GM19468 (cell line): ENCODE results near the gene B3GNT3.

Experiments
- ATAC-seq: cut with Tn5 transposase; IDR thresholded peaks from one replicate; pipeline ENCODE4 v1.9.1; 2021; ENCODE audit warnings: mild to moderate bottlenecking, moderate library complexity, moderate number of reproducible peaks; ENCODE audit not compliant: unreplicated experiment; ENCODE audit errors: extremely low read depth

The B3GNT3 gene

DNA sequence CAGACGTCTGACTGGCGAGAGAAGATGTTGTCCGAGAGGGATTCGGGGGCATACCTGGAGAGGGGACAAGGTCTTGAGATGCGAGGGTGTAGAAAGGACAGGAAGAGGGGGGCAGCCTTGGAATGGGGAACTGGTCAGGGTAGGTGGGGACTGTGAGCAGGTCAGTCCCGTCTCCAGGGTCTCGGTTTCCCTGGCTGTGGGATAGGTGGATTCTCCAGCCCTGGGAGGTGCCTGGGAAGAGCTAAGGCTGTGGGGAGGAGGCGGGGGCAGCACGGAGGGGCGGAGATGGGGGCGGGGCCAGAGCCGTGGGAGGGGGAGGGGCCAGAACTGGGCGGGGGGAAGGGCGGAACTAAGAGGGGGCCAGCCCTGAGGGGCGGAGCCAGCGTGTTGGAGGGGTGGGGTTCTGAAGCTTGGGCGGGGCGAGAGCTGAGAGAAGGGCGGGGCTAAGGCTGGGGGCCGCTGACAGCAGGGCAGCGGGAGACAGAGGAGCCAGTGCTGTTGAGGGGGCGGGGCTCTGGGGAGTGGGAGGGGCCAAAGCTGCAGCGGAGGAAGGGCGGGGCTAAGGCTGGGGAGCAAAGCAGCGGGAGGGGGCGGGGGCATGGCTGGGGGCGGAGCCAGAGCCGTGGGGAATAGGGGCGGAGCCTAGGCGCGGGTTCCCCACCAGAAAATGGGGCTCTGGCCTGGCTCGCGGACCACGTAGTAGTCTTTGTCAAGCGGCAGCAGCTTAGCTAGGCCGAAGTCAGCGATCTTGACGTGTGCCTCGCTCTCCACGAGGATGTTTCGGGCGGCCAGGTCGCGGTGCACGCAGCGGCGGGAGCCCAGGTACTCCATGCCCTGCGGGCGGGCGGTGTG, 35.9 kb downstream of the B3GNT3 start:
- ATAC-seq, result no peak

GRCh38 chr19:17831419-17831888, 36.5 kb downstream of the B3GNT3 start:
- no peak for ATAC-seq

GRCh38 chr19:17832443-17833208, 37.7 kb downstream of the B3GNT3 start:
- no peak for ATAC-seq

- ATAC-seq, result no peak
Measured at GRCh38 chr19:17834350-17835181, 39.6 kb downstream of the B3GNT3 start.

GRCh38 chr19:17835182-17836006, 40.5 kb downstream of the B3GNT3 start:
- no peak for ATAC-seq

- no peak for ATAC-seq
Measured at GRCh38 chr19:17836530-17836929, 41.6 kb downstream of the B3GNT3 start.

- no peak for ATAC-seq
Measured at GRCh38 chr19:17837972-17838371, 43.0 kb downstream of the B3GNT3 start.

DNA sequence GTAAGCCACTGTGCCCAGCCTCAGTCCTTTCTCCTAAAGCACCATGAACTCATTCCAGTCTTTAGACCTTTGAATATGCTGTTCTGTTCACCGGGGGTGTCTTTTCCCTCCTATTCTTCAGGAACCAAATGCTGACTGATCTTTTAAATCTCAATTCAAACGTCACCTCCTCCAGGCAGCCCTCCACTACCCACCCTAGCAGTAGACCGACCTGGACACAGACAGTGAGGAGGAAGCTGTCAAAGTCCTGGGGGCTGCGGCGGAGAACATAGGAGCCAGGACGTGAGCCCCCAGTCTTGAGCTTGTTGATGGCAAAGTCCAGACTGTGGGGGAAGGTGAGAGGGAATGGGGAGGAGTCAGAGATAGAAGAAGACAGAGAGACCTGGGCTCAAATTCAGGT, 45.1 kb downstream of the B3GNT3 start:
- no peak for ATAC-seq

DNA sequence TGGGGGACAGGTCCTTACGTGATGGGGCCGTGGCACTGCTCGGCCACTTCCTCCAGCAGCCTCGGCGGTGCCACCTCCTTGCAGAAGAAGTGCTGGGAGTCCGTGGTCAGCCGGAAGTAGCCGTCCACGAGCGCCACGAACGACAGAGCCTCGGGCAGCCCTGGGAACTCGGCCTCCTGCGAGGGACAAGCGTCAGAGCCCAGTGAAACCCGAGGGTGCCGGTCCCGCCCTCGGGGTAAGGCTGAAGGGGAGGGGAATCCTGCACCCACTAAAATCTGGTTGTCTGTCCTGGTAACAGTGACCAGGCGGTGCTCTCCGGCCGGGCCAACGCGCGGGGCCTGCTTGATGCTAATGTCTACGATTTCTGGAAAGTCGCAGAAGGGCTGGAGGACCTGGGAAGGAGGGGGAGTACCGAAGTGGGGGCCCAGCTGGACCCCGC, 46.5 kb downstream of the B3GNT3 start:
- no peak for ATAC-seq

DNA sequence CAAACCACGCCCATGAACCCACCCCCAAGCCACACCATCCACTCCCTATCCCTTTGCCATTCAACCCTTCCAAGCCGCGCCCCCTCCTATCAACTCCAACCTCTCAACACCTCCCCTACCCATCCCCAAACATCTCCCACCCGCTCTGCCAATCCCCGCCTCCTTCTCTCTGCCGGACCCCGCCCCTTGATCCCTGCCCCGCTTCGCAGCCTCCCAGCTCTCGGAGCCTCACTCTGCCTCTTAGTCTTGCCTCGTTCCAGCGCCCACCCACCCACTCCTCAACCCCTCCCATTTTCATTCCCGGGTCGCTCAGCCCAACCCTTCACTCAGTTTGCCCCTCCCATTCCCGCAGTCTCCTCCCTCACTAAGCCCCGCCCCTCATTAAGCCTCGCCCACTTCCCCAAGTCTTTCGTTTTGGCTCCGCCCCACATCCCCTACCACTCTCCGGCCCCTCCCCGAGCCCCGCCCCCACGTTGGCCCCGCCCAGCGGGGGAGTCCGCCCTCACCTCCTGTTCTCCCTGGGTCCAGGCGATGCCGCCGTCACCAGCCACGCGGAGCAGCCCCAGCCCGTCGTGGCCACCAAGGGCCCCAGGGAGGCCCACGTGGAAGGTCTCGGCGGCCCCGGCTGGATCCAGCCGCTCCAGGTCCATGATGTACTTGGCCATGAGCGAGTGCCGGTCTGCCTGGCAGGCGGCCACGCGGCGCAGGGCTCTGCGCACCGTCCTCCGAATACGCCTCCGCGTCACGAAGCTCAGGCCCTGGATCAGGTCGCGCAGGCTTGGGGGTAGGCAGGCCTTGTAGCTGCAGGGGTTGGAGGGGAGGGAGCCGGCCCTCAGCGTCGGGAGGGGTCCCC, 47.1 kb downstream of the B3GNT3 start:
- ATAC-seq, result no peak

- no peak for ATAC-seq
Measured at GRCh38 chr19:17842663-17843291, 47.8 kb downstream of the B3GNT3 start.

- no peak for ATAC-seq
Measured at GRCh38 chr19:17843292-17843827, 48.4 kb downstream of the B3GNT3 start.

GRCh38 chr19:17843908-17844490, 49.1 kb downstream of the B3GNT3 start:
- no peak for ATAC-seq

- no peak for ATAC-seq
Measured at GRCh38 chr19:17846146-17846545, 51.2 kb downstream of the B3GNT3 start.

DNA sequence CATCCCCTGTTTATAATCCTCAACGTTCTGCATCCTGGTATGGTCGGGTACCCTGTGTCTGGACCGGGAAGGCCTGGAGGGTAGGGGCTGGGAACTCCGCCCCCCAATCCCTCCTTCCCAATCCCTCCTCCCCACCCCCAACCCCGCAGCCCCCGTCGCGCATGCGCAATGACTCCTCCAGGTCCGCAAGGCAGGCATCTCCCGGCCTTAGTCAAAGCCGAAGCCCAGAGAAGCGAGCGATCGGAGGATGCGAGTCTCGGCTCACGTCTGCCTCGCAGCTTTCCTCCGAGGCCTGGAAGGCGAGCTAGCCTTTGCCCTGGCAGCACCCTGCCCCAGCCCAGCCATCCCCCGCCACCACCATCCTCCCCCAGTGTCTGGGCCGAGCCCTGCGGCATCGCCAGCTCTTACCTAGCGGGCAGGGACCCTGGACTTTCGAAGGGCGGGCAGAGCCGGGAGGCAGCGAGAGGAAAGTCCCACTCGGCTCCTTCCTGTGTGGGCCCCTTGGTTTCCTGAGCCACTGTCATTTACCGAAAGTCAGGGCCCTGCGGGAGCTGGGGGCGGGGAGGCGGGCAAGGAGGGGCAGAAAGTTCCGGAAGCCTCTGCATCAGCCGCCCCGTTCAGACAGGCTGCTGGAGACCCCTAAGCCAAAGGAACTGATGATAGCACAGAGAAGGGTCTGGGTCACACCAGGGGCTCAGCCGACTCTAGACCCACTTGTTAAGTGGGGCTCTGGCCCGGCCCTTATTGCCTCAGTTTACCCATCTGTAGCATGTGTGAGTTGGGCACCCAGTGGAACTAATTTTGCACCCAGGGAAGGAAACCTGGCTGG, 52.8 kb downstream of the B3GNT3 start, which contains the start of gene JAK3:
Gene JAK3 (minus strand): TSS at position 445 of the 829 bp plus-strand sequence. CDS start 3,565 bp downstream, outside the sequence.
- ATAC-seq, result no peak

GRCh38 chr19:17848595-17849292, 53.8 kb downstream of the B3GNT3 start:
- ATAC-seq, result no peak
